GM12864 (cell line): ENCODE measurements around the gene TMEM184C.

Experiments used
- DNase-seq: peaks from one replicate; pipeline ENCODE4 v3.0.0-alpha.2; 2011; ENCODE audit warnings: low read depth
- H3K4me3 ChIP-seq: 2 replicates; pipeline ENCODE4 v1.5.1; 2011; ENCODE audit warnings: mild to moderate bottlenecking, low read depth, low read length, control low read depth
- CTCF ChIP-seq: IDR thresholded peaks from 2 replicates; pipeline ENCODE4 v1.5.1; 2011; ENCODE audit warnings: low read depth, mild to moderate bottlenecking, moderate library complexity, low read length, control low read depth, inconsistent platforms; ENCODE audit errors: missing control alignments

Gene TMEM184C

GRCh38 chr4:147674073-147674472 lies 56.9 kb downstream of the TMEM184C start:
- TF ChIP-seq CTCF = no peak

GRCh38 chr4:147674496-147674895 lies 57.3 kb downstream of the TMEM184C start:
- DNase-seq = no peak
- no peak overlapping the region for H3K4me3 ChIP-seq
- no peak for TF ChIP-seq CTCF

More at GRCh38 chr4:147674073-147674472, 56.9 kb downstream of the TMEM184C start:
- no peak overlapping the region for H3K4me3 ChIP-seq
- DNase-seq = no peak

- DNase-seq = no peak
- H3K4me3 ChIP-seq = no peak overlapping the region
- TF ChIP-seq CTCF = no peak
These were observed 60.9 kb downstream of the TMEM184C start for GRCh38 chr4:147678106-147678505.

- peak; percentile 51 for TF ChIP-seq CTCF
- DNase-seq = peak; percentile 27
- H3K4me3 ChIP-seq = no peak overlapping the region
These were observed 61.8 kb downstream of the TMEM184C start for GRCh38 chr4:147678796-147679549.

GRCh38 chr4:147682755-147683154 lies 65.6 kb downstream of the TMEM184C start:
- peak overlapping the region; percentile 98 for H3K4me3 ChIP-seq
- no peak for TF ChIP-seq CTCF
- no peak for DNase-seq

- peak overlapping the region; percentile 98 for H3K4me3 ChIP-seq
- TF ChIP-seq CTCF = no peak
- DNase-seq = no peak
These were observed 66.0 kb downstream of the TMEM184C start for GRCh38 chr4:147683188-147683591.
